ENCODE results near the gene DDX3X. TPM values are rescaled to one million over a fixed set of nuclear protein-coding genes. Genes with fewer than 3 reads are reported as not detected.

The DDX3X gene
- total and polyA plus RNA-seq, 9 of the 15 experiments (the other 6 are each of a cell fraction or from before 2014, with no cell fraction given) = 51.3 to 232 (median 138) TPM

GRCh38 chrX:41291309-41291708 lies 42.7 kb upstream of the DDX3X start (continued):
- TF ChIP-seq JUN (IDR thresholded peaks at IDR 0.05; ENCODE audit: borderline replicate concordance, low read depth, low read length) = no peak
- no peak for TF ChIP-seq JUN (CRISPR knock-in tag; IDR thresholded peaks at IDR 0.05; ENCODE audit: borderline replicate concordance)
- TF ChIP-seq RNF2 (IDR thresholded peaks at IDR 0.05) = no peak
- TF ChIP-seq, protein P1, sequence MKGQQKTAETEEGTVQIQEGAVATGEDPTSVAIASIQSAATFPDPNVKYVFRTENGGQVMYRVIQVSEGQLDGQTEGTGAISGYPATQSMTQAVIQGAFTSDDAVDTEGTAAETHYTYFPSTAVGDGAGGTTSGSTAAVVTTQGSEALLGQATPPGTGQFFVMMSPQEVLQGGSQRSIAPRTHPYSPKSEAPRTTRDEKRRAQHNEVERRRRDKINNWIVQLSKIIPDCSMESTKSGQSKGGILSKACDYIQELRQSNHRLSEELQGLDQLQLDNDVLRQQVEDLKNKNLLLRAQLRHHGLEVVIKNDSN (CRISPR knock-in tag; IDR thresholded peaks at IDR 0.05) = no peak
- no peak for TF ChIP-seq GTF3C2 (IDR thresholded peaks at IDR 0.05; ENCODE audit: borderline replicate concordance, extremely low read depth, insufficient read length)
- no peak for TF ChIP-seq DNMT1 (IDR thresholded peaks at IDR 0.05)
- TF ChIP-seq CBX3 (IDR thresholded peaks at IDR 0.05; ENCODE audit: borderline replicate concordance in 1 of 2, low read length in 2 of 2) = no peak
- TF ChIP-seq TRIM24 (IDR thresholded peaks at IDR 0.05) = no peak
- TF ChIP-seq ZSCAN29 (IDR thresholded peaks at IDR 0.05) = no peak
- no peak for TF ChIP-seq POLR2AphosphoS2 (IDR thresholded peaks at IDR 0.05; ENCODE audit: low read length)
- TF ChIP-seq ZNF507 (tag; conservative IDR thresholded peaks at IDR 0.05) = no peak
- no peak for TF ChIP-seq XRCC5 (IDR thresholded peaks at IDR 0.05; ENCODE audit: low read depth, low read length)
- no peak for TF ChIP-seq RBBP5 (IDR thresholded peaks at IDR 0.05; ENCODE audit: borderline replicate concordance, insufficient read depth, low read length, poor library complexity, severe bottlenecking)
